ENCODE results near the gene PEPD. TPM values are rescaled to one million over a fixed set of nuclear protein-coding genes. Genes with fewer than 3 reads are reported as not detected.

The PEPD gene
- total and polyA plus RNA-seq, 10 of the 15 experiments (the other 5 are each of a cell fraction or from before 2014, with no cell fraction given), result 1.4 to 52.0 (median 20.2) TPM

DNA sequence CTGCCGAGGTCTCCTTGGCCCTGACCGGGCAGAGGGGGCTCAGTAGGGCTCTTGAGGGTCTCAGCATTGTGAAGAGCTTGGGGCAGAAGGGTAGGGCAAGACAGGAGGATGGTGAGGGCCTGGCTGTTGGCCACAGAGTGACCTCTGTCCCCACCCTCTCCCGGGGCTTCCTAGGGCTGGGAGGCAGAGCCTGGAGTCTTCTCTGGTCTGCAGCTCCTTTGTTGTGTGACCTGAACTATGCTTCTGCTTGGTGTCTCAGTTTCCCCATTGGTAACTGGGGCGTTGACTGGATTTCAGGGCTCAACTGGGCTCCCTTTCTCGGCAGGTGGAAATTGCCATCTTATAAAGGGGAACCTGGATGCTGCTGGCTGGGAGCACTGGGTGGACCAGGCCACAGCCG is 30.1 kb upstream of the PEPD start:
- ATAC-seq, result no peak
- no peak overlapping the region for H3K9ac ChIP-seq (ENCODE audit: control insufficient read depth, insufficient read depth, low read length)
- H3K27ac ChIP-seq (ENCODE audit: control insufficient read depth, insufficient read depth), result no peak overlapping the region
- H3K27me3 ChIP-seq (replicated peaks in 1 of 2; ENCODE audit: control insufficient read depth in 2 of 2, insufficient read depth in 2 of 2, low read length in 1 of 2), result no peaks in the 10 kb centered on the region
- ChIA-PET RAD21 (ENCODE audit: unreplicated experiment) (no interaction called here), SMC1A (ENCODE audit: uncharacterized antibody, unreplicated experiment) (no interaction called here), CTCF (no interaction called here), POLR2A (no interaction called here)
- H2AFZ ChIP-seq (ENCODE audit: control insufficient read depth, low read depth, low read length), result no peak overlapping the region
- H3K79me2 ChIP-seq (ENCODE audit: control insufficient read depth, insufficient read depth, low read length), result no peaks in the 10 kb centered on the region
- no peaks in the 10 kb centered on the region for H3K4me1 ChIP-seq (ENCODE audit: control insufficient read depth, insufficient read depth, low read length)
- in situ Hi-C loops (cut with MboI), result no loop called here
- H3K9me3 ChIP-seq (replicated peaks; ENCODE audit: control insufficient read depth, insufficient read depth, low read length), result no peaks in the 10 kb centered on the region
- H3K4me3 ChIP-seq, result no peak overlapping the region
- BruUV-seq (replicated peaks), result no TSS peak
- WGBS (ENCODE audit: insufficient coverage, insufficient replicate concordance, low lambda C conversion rate, missing lambda C conversion rate), result 20% methylated on average over 6 of the region's 6 CpGs
- FAIRE-seq, result no peak
- H3K4me2 ChIP-seq (ENCODE audit: control insufficient read depth, insufficient read depth), result no peak overlapping the region
- no peak for TF ChIP-seq CREM (IDR thresholded peaks at IDR 0.05; ENCODE audit: low read depth)
- no peak for TF ChIP-seq RCOR1 (conservative IDR thresholded peaks at IDR 0.05; ENCODE audit: low read depth, low read length)
- no peak for TF ChIP-seq CHD1 (IDR thresholded peaks at IDR 0.05; ENCODE audit: low read depth, low read length)
- TF ChIP-seq CBFB (IDR thresholded peaks at IDR 0.05; ENCODE audit: low read depth), result no peak
- TF ChIP-seq RUNX3 (IDR thresholded peaks at IDR 0.05; ENCODE audit: low read length), result no peak
- no peak for TF ChIP-seq CTCF (IDR thresholded peaks at IDR 0.05 in 2 of 3, conservative IDR thresholded peaks at IDR 0.05 in 1 of 3; ENCODE audit: control insufficient read depth in 2 of 3, extremely low read depth in 1 of 3, insufficient read depth in 1 of 3, low read depth in 3 of 3, low read length in 3 of 3)
- no peak for TF ChIP-seq ATF2 (IDR thresholded peaks at IDR 0.05; ENCODE audit: low read length)
- no peak for TF ChIP-seq ELK1 (IDR thresholded peaks at IDR 0.05; ENCODE audit: low read depth, low read length)
- no peak for TF ChIP-seq SREBF1 (IDR thresholded peaks at IDR 0.05; ENCODE audit: low read length)
- TF ChIP-seq RAD21 (IDR thresholded peaks at IDR 0.05; ENCODE audit: insufficient read depth, low read depth, low read length), result no peak
- no peak for TF ChIP-seq CHD4 (IDR thresholded peaks at IDR 0.05)
- TF ChIP-seq SMAD5 (IDR thresholded peaks at IDR 0.05; ENCODE audit: low read depth), result no peak
- TF ChIP-seq, protein P1, sequence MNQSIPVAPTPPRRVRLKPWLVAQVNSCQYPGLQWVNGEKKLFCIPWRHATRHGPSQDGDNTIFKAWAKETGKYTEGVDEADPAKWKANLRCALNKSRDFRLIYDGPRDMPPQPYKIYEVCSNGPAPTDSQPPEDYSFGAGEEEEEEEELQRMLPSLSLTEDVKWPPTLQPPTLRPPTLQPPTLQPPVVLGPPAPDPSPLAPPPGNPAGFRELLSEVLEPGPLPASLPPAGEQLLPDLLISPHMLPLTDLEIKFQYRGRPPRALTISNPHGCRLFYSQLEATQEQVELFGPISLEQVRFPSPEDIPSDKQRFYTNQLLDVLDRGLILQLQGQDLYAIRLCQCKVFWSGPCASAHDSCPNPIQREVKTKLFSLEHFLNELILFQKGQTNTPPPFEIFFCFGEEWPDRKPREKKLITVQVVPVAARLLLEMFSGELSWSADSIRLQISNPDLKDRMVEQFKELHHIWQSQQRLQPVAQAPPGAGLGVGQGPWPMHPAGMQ (IDR thresholded peaks at IDR 0.05; ENCODE audit: borderline replicate concordance), result no peak
- TF ChIP-seq ZNF24 (IDR thresholded peaks at IDR 0.05), result no peak
- TF ChIP-seq EZH2 (IDR thresholded peaks at IDR 0.05; ENCODE audit: borderline replicate concordance, control insufficient read depth, low read depth, low read length), result no peak
- H4K20me1 ChIP-seq (ENCODE audit: control insufficient read depth, insufficient read depth), result no peaks in the 10 kb centered on the region
- no peaks in the 10 kb centered on the region for H3K36me3 ChIP-seq (ENCODE audit: control insufficient read depth in 2 of 2, insufficient read depth in 2 of 2, low read length in 1 of 2)
- no peak for DNase-seq (ENCODE audit: low read depth, low spot score)
- intact Hi-C loops (cut with micrococcal nuclease; ENCODE audit: unreplicated experiment), result no loop called here
